GM19035 (cell line): ENCODE measurements around the gene MGAT5.

ENCODE experiments used
- ATAC-seq: cut with Tn5 transposase; IDR thresholded peaks from one replicate; pipeline ENCODE4 v1.9.1; 2021; ENCODE audit not compliant: unreplicated experiment

The MGAT5 gene

GRCh38 chr2:134325696-134326095, 71.8 kb downstream of the MGAT5 start:
- ATAC-seq: no peak

GRCh38 chr2:134327367-134327766, 73.5 kb downstream of the MGAT5 start:
- ATAC-seq: no peak

- ATAC-seq: no peak
Measured at GRCh38 chr2:134331081-134331480, 77.2 kb downstream of the MGAT5 start.

GRCh38 chr2:134333646-134334189, 79.8 kb downstream of the MGAT5 start:
- ATAC-seq: no peak

DNA sequence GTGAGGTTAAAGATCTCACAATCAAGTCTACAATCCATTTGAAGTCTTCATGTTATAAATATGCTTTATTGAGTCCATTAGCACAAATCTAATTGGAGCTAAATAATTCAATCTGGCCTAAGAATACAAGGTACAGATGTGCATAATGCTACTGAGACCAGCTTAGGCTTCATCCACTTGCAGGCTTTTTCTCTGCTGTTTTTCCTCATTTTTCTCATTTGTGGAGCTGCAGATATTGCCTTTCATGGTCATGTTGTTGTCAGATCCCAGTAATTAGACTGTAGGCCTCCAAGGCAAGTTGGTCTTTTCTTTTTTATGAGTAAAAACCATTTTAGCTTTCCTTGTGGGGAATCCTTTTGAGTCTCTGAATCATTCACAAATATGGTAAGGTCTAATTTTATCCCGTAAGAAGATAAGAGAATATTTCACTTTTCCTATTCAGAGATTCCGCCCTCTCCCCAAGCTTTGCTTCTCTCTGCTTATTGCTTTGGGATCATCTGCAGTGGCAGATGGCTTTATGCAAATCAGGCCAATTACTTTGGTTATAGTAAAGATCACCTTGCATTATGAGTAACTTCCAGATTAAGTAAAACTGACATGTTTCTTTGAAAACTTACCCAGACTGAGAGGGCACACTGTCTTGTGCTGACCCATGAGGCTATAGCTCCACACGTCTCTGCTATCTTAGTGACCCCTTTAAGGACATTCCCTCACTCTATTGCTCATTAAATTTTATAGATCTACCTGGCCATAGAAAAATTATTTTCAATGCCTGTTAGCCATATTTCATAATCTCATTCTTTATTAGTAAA, 80.9 kb downstream of the MGAT5 start:
- no peak for ATAC-seq

GRCh38 chr2:134335601-134336000, 81.7 kb downstream of the MGAT5 start:
- ATAC-seq: no peak

DNA sequence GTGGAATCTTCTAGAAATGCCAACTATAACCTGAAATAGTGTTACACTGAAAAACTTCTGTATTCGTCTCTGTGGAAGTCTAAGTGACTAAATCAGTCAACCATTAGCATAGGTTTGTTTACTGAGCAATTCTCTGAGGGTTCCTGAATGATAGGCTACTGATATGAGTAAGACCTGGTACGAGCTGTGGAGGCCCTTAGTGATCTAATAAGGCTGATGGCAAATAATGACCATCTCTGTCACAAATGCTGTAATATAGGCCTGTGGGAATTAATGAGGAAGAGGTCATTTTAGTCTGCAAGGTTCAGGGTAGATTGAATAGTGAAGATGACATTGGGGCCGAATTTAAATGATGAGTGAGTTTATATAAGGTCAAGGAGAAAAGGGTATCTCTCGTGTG, 82.5 kb downstream of the MGAT5 start:
- peak; percentile 95 for ATAC-seq

DNA sequence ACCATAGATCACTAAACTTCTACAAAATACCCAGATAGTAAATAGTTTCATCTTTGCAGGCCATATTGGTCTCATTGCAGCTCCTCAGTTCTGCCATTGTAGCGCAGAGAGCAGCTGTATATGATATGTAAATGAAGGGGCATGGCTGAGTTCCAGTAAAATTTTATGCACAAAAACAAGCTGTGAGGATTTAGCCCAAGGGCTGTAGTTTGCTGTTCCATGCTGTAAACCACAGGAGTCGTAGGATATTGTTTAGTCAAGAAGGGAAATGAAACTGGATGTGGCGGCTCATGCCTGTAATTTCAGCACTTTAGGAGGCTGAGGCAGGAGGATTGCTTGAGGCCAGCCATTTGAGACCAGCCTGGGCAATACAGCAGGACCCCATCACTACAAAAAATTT, 83.0 kb downstream of the MGAT5 start:
- ATAC-seq: no peak

DNA sequence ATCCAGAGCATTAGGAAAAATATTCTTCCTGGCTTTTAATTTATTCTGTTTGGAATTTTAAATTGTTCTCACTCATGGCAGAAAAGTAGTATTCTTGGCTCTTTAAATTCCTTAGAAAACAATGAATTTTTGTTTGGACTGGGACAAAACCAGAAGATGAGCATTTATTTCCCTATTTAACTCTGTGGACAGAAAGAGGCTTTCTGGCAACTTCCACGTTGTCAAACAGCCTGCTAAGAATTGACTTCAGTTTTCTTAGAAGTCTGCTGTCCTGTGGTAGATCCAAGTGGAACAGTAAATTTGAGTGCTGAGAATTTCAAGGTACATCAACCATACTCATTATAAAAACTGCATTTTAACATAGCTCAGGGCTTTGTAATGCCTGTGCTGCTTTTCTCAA, 83.8 kb downstream of the MGAT5 start:
- ATAC-seq: no peak

- ATAC-seq: no peak
Measured at GRCh38 chr2:134338208-134338607, 84.3 kb downstream of the MGAT5 start.

DNA sequence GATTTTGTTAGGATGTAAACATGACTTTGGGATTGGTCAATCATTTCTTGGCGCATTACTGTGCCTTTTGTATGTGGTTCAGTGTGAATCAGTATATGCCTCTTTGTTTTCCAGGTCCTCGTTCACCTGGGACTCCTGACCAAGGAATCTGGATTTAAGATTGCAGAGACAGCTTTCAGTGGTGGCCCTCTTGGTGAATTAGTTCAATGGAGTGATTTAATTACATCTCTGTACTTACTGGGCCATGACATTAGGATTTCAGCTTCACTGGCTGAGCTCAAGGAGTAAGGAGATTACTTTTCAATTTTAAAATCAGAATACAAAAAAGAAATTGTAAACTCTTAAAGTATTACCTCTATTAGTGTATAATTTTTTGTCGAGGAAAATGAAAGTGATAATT, 87.6 kb downstream of the MGAT5 start:
- ATAC-seq: no peak

DNA sequence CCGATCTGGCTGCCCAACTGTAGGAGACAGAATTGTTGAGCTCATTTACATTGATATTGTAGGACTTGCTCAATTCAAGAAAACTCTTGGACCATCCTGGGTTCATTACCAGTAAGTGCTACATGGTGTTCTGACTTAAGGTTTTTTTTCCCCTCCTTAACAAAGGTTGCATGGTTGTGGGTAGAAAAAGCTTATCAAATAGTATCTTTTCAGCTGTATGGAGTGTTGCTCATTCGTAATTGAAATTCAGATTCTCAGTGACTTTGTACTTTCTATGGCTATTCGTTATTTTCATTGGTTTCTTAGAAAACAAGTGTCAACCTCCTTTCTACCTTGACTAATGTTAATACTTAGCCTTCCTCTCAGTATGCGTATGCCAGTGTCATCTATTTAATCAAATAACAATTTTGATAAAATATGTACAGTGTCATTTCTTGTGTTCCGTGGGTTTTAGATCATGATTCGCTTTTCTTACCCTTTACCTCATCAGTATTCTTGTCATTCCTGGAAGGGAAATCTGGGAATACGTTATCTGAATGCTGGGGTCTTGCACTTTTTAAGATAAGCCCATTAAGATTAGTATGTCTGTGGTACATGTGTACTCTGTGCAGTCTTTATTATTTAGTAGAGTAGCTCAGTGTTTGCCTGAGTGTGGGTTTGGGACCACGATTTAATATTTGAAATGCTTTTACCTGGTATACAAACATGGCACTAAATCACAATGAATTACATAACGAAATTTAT, 91.3 kb downstream of the MGAT5 start:
- no peak for ATAC-seq

DNA sequence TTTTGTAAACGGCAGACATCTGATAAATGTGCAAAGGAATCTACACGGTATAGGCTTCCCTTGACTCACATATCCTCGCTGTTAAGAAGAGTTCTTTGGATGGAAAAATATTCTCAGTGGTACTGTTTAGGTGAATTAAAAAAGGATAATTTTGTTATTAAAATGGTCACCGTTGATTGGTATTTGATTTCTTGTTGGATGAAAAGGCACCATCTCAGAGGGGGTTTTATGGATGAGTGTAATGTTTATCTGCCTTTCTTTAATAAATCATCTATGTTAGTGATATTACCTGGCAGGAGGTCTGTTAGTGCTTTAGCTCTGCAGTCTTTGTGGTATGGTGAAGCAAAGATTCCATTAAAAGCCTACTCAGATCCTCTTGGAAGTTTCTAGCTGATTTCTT, 92.3 kb downstream of the MGAT5 start:
- ATAC-seq: no peak

DNA sequence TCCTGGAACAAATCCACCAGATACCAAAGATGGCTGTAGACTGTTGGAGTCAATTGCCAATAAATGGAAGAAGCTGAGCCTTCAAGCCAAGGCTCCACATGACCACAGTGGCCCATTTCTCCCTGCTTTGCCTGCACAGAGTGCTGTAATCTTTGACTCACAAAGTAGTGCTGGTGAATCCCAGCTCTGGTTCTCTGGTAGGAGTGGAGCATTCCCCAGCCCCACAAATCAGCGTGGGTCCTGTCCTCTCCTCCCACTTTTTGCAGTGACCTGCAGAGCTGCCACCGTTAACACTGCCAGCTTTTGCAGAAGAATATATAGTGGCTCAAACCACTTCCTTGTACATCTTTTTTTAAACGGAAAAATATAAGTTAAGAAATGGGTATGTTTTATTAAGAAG, 93.9 kb downstream of the MGAT5 start:
- no peak for ATAC-seq

DNA sequence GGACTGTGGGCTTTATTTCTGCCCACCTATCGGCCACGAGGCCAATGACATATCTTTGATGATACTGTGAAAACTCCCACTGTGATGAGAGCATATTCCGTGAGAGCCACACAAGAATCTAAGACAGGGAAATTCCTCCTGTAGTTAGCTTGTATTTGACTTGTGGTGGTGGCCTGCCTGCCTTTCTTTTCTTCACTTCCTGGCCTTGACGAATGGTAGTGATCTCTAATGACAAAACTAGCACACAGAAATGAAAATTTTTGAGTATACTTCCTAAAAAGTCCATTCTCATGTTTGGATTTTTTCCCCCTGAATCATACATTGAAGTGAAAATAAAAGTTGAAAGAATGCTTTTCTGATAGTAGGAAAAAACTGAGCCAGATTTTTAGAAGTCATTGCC, 94.4 kb downstream of the MGAT5 start:
- ATAC-seq: no peak

DNA sequence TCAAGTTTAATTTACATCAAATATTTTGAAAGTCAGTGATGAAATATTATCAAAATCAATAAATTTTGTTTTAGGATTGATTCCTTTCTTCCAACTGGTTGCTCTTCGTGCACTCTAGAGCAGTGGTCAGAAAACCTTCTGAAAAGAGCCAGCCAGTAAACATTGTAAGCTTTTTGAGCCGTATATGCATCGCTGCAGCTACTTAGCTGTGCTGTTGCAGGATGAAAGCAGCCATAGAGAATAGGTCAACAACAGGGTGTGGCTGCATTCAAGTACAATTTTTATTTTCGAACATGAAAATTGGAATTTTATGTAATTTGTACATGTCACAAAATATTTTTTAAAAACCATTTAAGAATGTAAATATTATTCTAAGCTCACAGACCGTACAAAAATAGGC, 94.9 kb downstream of the MGAT5 start:
- ATAC-seq: no peak

- ATAC-seq: no peak
Measured at GRCh38 chr2:134351016-134351415, 97.1 kb downstream of the MGAT5 start.

DNA sequence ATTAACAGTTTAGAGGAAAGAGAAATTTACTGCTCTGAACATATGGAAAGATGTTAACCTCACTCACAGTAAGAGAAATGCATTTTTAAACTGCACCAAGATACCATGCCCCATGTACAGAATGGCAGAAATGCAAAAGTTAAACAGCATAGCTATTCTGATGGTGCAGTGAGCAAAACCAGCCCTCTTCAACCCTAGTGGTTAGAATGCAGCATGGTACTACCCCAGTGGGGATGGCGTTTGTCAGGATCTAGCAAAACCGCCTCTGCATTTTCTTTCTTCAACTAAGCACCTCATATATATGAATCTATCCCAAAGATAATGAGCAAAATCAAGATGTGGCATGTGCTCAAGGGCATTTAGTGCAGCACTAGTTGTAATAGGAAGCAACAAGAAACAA, 98.0 kb downstream of the MGAT5 start:
- no peak for ATAC-seq

- no peak for ATAC-seq
Measured at GRCh38 chr2:134352844-134353243, 99.0 kb downstream of the MGAT5 start.

DNA sequence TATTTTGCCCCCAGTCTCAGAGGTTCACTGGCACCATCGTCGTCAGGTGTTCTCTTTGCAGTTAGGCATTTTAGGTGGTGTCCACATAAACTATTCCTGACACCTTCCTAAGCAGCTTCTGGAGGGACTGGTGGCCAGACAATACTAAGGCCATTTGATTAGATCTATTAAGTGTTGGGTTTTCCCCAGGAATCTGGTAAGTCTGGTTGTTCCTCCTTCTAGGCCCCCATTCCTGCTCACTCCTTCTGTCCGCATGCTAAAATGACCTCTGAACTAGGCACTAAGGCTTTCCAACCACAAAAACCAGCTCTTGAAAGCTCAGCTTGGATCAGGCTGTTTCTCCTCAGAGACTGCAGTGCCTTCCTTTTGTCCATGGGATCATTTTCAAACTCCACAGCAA, 100.7 kb downstream of the MGAT5 start:
- no peak for ATAC-seq

DNA sequence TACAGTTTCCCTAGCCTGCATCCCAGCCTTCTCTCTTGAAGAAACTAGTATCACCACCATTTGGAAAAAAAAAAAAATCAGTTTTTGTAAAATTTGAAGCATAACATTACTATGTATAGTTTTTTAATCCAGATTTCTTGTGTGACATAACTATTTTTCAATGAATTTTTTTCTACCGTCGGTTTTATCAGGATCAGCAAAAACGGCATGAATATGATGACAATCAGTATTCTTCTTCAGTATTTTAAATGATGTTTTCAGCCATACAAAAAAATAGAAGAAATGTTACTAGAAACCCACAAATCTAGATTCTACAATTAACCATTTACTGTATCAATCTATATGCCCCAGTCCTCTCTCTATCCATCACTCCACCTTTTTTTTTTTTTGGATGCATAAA, 103.9 kb downstream of the MGAT5 start:
- no peak for ATAC-seq

DNA sequence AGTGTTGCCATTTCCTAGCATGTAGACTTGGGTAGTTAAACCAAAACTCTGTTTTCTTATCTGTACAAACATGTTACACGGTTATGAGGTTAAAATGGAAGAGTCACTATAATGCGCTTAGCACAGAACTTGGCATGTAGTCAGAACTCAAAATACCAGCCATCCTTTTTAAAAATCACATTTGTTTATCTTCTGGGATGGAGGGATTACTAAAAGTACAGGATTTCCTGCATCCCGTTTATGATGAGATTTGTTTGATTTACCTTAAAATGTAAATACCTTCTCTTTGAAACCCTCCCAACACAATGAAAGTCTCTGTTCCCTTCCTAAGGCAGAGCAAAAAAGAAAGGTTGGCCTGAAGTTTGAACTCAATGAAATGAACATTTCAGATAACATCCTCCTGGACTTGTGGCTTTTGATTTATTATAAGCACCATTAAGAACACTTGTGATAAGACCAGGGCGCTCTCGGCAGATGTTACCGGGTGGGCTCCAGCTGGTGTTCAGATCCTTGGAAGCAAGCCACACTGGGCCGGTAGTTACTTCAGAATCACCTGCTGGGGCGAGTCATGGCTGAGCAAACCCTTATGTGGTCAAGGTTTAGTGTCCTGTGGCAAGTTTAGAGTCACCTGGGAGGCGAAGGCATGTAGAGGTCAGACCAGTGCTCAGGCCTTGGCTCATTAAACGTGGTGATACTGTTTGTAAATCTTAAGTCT, 105.7 kb downstream of the MGAT5 start:
- ATAC-seq: no peak
